ENCODE data around the gene CREG1.
A peak's percentile ranks its signal among the peaks of the same experiment; 100 is the strongest.

The CREG1 gene

DNA sequence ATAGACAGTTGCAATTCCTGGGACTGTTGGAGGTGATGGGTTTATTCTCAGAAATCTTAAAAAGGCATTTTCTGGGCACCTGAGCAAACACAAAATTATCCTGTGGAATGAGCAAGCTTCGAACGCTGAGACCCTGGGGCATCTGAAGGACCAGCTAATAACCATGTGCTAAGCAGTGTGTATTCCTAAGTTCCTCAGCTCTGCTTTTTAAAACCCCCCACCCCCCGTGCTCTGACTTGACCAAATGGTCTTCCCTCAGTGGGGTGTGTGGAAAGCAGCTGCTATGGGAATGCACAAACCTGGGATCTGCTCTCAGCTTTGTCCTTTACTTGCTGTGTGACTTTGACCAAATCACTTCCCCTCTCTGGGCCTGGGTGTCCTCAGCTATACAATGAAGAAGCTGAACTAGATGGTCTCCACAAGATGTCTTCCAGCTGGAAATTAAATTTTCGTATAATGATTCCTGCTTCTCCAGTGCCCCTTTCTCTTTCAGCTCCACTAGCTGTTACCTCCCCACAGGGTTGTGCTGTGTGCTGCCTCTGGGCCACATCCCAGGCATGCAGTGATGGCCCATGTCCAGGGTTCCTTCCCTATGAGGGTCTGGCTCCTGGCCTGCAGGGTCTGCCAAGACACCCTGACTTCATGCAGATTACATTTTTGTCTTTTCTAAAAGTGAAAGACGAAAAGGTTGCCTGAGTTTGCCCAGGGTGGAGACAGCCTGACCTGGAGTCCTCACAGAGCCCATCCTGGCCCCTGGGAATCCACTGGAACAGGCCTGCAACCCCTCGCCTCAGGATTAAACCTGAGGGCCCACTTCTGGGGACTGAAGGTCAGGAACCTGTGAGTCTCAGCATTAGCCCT, 20.4 kb downstream of the CREG1 start:
- ATAC-seq (replicated peaks): no peak
- no peak for DNase-seq
- Mint-ChIP-seq H3K27me3 (no peaks in the 10 kb centered on the region), H3K4me3 (no peak overlapping the region), H3K4me1 (ENCODE audit: low read depth in 2 of 2) (no peaks in the 10 kb centered on the region), H3K9me3 (no peaks in the 10 kb centered on the region), H3K27ac (no peak overlapping the region), H3K36me3 (ENCODE audit: insufficient read depth) (no peaks in the 10 kb centered on the region)

GRCh38 chr1:167532375-167532774, 21.2 kb downstream of the CREG1 start:
- ATAC-seq (replicated peaks) (no peak), DNase-seq (no peak)
- H3K27ac Mint-ChIP-seq: peak overlapping the region in 1 of 2 donors; percentile 29
- H3K36me3 Mint-ChIP-seq (ENCODE audit: insufficient read depth): no peaks in the 10 kb centered on the region
- no peak overlapping the region for H3K4me3 Mint-ChIP-seq
- no peaks in the 10 kb centered on the region for H3K9me3 Mint-ChIP-seq
- no peaks in the 10 kb centered on the region for H3K27me3 Mint-ChIP-seq
- no peaks in the 10 kb centered on the region for H3K4me1 Mint-ChIP-seq (ENCODE audit: low read depth in 2 of 2)

- no peaks in the 10 kb centered on the region for H3K9me3 Mint-ChIP-seq
- ATAC-seq (replicated peaks) (no peak), DNase-seq (no peak)
- H3K27me3 Mint-ChIP-seq: peaks cover 0 to 7% of the 10 kb centered on the region in 2 donors
- H3K36me3 Mint-ChIP-seq (ENCODE audit: insufficient read depth): peaks cover 2% of the 10 kb centered on the region
- H3K4me3 Mint-ChIP-seq: no peak overlapping the region
- H3K4me1 Mint-ChIP-seq (ENCODE audit: low read depth in 2 of 2): peaks cover 0 to 3% of the 10 kb centered on the region in 2 donors
- H3K27ac Mint-ChIP-seq: peak overlapping the region in 1 of 2 donors; percentile 25
Observed at GRCh38 chr1:167529829-167530474, 23.6 kb downstream of the CREG1 start.

GRCh38 chr1:167528057-167528728, 25.4 kb downstream of the CREG1 start:
- ATAC-seq (replicated peaks) (no peak), DNase-seq (no peak)
- H3K27ac Mint-ChIP-seq: no peak overlapping the region
- peaks cover 2% of the 10 kb centered on the region for H3K36me3 Mint-ChIP-seq (ENCODE audit: insufficient read depth)
- no peak overlapping the region for H3K4me3 Mint-ChIP-seq
- no peaks in the 10 kb centered on the region for H3K9me3 Mint-ChIP-seq
- peaks cover 0 to 3% of the 10 kb centered on the region in 2 donors for H3K4me1 Mint-ChIP-seq (ENCODE audit: low read depth in 2 of 2)
- H3K27me3 Mint-ChIP-seq: peaks cover 0 to 10% of the 10 kb centered on the region in 2 donors

- Mint-ChIP-seq H3K4me3 (no peak overlapping the region), H3K27ac (no peak overlapping the region), H3K4me1 (ENCODE audit: low read depth in 2 of 2) (peaks cover 0 to 3% of the 10 kb centered on the region in 2 donors), H3K36me3 (ENCODE audit: insufficient read depth) (peaks cover 2% of the 10 kb centered on the region), H3K9me3 (no peaks in the 10 kb centered on the region), H3K27me3 (peaks cover 0 to 10% of the 10 kb centered on the region in 2 donors)
- ATAC-seq (replicated peaks) (no peak), DNase-seq (no peak)
Observed at GRCh38 chr1:167526667-167527383, 26.7 kb downstream of the CREG1 start.

DNA sequence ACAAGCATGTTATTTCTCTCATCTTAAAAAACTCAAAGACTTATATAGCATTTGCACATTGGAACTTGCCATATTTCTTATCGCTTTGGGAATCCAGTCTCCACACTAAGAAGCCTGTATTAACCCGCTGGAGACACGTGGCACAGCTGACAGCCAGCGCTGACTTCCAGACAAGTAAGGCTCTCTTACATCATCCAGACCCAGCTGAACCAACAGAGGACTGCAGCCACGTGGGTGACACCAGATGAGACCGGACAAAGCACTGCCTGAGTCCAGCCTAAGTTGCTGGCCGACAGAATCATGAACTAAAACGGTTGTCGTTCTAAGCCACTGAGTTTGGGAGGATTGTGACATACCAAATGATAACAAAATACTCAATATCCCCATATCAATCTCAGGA, 28.9 kb downstream of the CREG1 start:
- peaks cover 3% of the 10 kb centered on the region for H3K36me3 Mint-ChIP-seq (ENCODE audit: insufficient read depth)
- H3K9me3 Mint-ChIP-seq: no peaks in the 10 kb centered on the region
- no peak overlapping the region for H3K27ac Mint-ChIP-seq
- peaks cover 0 to 10% of the 10 kb centered on the region in 2 donors for H3K27me3 Mint-ChIP-seq
- H3K4me1 Mint-ChIP-seq (ENCODE audit: low read depth in 2 of 2): peaks cover 4 to 5% of the 10 kb centered on the region in 2 donors
- no peak overlapping the region for H3K4me3 Mint-ChIP-seq
- DNase-seq (no peak), ATAC-seq (replicated peaks) (no peak)

GRCh38 chr1:167522246-167522645, 31.3 kb downstream of the CREG1 start:
- H3K9me3 Mint-ChIP-seq: no peaks in the 10 kb centered on the region
- peaks cover 11 to 14% of the 10 kb centered on the region in 2 donors for H3K4me1 Mint-ChIP-seq (ENCODE audit: low read depth in 2 of 2)
- peaks cover 19% of the 10 kb centered on the region for H3K36me3 Mint-ChIP-seq (ENCODE audit: insufficient read depth)
- ATAC-seq (replicated peaks) (no peak), DNase-seq (no peak)
- H3K27me3 Mint-ChIP-seq: peaks cover 0 to 10% of the 10 kb centered on the region in 2 donors
- H3K27ac Mint-ChIP-seq: no peak overlapping the region
- no peak overlapping the region for H3K4me3 Mint-ChIP-seq

DNA sequence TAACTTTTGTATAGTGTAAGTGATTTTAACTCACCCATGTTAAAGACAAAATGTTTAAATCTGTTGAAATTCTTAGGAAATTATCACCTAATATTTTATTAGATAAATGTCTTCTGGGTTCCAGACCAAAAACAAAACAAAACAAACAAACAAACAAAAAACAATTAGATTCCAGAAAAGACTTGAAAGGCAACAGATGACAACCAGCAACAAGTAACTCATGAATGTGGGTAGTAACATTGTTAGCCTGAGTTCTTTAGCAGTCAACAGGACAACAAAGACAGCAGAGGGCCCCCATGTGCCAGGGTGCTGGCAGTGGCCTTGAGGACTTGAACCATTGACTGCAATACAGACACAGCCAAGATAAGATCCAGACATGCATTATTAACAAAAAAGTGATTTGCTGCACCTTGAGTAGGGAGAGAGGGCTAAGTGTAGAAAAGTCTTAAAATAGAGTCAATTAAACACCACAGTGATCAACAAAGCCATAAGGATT, 32.8 kb downstream of the CREG1 start:
- DNase-seq (no peak), ATAC-seq (replicated peaks) (no peak)
- peaks cover 0 to 10% of the 10 kb centered on the region in 2 donors for H3K27me3 Mint-ChIP-seq
- H3K9me3 Mint-ChIP-seq: no peaks in the 10 kb centered on the region
- no peak overlapping the region for H3K27ac Mint-ChIP-seq
- H3K4me1 Mint-ChIP-seq (ENCODE audit: low read depth in 2 of 2): peaks cover 19 to 27% of the 10 kb centered on the region in 2 donors
- no peak overlapping the region for H3K4me3 Mint-ChIP-seq
- peaks cover 34% of the 10 kb centered on the region for H3K36me3 Mint-ChIP-seq (ENCODE audit: insufficient read depth)

- Mint-ChIP-seq H3K27me3 (no peaks in the 10 kb centered on the region), H3K36me3 (ENCODE audit: insufficient read depth) (peaks cover 49% of the 10 kb centered on the region), H3K4me3 (peak within 1 kb of the TSS; percentile 97 to 98), H3K9me3 (no peaks in the 10 kb centered on the region), H3K4me1 (ENCODE audit: low read depth in 2 of 2) (peaks cover 31 to 37% of the 10 kb centered on the region in 2 donors), H3K27ac (peak within 1 kb of the TSS; percentile 99 to 100)
- DNase-seq (peak; percentile 72 to 76 (median 74)), ATAC-seq (replicated peaks) (peak; percentile 73)
Observed at GRCh38 chr1:167518331-167518700, 35.2 kb downstream of the CREG1 start, which contains the start of gene CD247. Gene CD247 (minus strand): TSS chr1:167518529. CDS start chr1:167518465, 64 bp downstream.

DNA sequence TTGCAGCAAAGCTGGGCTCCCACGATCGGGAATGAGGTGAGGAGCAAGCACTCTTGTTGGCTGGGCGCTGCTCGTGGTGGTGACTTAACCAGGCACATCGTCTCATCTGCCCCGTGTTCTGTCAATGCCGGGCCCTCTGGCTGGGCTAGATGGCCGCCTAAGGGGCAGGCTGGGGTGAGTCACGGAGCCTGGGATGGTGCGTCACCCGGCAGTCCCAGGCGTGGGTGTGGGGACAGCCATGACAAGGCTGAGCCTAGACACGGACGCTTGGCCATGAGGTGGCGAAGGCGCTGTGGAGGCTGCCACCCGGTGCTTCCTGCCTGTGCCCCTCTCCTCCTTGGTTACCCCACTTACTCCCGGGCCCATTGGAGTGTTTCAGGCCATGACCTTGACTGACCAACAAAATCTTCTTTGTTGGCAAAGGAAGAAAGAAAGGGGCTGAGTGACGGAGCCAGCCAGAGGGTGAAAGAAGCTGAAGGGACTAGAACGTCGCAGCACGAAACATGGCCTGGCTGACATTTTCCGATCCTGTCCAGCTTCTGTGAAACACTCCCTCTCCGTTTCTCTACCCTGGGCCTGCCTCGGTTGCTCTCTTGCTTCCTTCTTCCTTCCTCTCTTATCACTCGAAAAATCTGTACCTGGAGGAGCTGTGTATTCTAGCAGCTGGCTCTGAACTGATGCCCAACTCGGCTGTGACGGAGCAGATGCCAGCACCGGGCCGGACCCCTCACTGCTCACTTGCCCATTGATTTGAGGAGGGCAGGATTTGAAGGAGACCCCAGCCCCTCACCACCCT, 35.8 kb downstream of the CREG1 start:
- peak; percentile 78 to 80 (median 79) for DNase-seq
- peak; percentile 86 for ATAC-seq (replicated peaks)
- H3K27ac Mint-ChIP-seq: peak overlapping the region; percentile 99 to 100
- peaks cover 32 to 39% of the 10 kb centered on the region in 2 donors for H3K4me1 Mint-ChIP-seq (ENCODE audit: low read depth in 2 of 2)
- H3K9me3 Mint-ChIP-seq: no peaks in the 10 kb centered on the region
- peak overlapping the region; percentile 97 to 98 for H3K4me3 Mint-ChIP-seq
- H3K27me3 Mint-ChIP-seq: no peaks in the 10 kb centered on the region
- peaks cover 55% of the 10 kb centered on the region for H3K36me3 Mint-ChIP-seq (ENCODE audit: insufficient read depth)

DNA sequence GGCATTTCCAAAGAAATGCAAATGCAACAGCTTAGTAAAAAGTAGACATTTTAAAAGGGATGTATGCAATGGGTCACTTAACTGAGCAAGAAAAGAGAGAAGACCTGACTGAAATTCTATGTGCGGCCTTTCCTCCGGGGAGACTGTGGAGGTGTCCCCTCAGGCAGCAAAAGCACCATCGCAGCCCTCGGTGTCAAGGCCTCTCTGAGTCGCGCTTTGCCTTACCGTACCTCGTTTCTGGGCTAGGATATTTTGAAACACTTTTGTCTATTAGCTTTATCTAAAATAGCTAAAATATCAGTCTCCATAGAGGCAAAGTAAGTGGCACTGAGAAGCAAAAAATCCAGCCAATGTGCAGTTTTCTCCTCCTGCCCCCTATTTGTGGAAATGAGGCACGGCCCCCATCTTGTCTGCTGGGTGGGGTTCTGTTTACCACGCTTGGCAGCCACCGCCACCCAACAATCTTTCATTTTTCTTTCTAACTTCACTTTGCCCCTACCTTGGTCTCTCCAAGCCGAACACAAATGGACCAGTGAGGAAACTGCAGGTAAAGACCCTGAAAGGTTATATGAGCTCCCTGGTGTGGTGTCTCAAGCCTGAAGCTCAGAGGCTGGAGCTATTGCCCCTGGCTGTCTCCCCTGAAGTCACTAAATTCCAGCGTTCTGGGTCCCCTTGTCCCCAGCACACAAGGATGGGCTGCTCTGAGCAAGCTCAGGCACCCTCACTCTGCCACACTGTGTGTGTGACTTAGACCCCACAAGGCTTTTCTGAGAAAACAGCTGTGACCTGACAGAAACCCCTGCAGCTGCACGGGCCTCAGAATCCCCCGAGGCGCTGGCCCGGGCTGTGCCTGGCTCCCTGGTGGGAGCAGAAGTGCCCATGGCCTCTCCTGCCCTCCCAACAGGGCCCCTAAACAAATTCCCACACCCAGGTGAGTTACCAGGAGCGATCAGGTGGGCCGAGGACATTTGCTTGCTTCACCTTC, 36.9 kb downstream of the CREG1 start:
- Mint-ChIP-seq H3K27ac (peak overlapping the region; percentile 99 to 100), H3K27me3 (no peaks in the 10 kb centered on the region), H3K4me3 (peak overlapping the region; percentile 97 to 98), H3K36me3 (ENCODE audit: insufficient read depth) (peaks cover 65% of the 10 kb centered on the region), H3K9me3 (no peaks in the 10 kb centered on the region), H3K4me1 (ENCODE audit: low read depth in 2 of 2) (peaks cover 42 to 47% of the 10 kb centered on the region in 2 donors)
- DNase-seq (peak in 2 of 3 experiments; percentile 26), ATAC-seq (replicated peaks) (no peak)

All from effector memory CD8-positive, alpha-beta T cell (primary cell).